AG08395 (cell line): ENCODE measurements around the gene SYVN1.
"Not testable (repeated sequence)": the region's sequence is repeated elsewhere in the genome, so short reads cannot be mapped to it uniquely, and the experiment has no call there.

Experiments
- DNase-seq: peaks from one replicate; pipeline ENCODE4 v3.0.0; 2012; ENCODE audit warnings: mixed read lengths, low spot score

SYVN1 gene

DNA sequence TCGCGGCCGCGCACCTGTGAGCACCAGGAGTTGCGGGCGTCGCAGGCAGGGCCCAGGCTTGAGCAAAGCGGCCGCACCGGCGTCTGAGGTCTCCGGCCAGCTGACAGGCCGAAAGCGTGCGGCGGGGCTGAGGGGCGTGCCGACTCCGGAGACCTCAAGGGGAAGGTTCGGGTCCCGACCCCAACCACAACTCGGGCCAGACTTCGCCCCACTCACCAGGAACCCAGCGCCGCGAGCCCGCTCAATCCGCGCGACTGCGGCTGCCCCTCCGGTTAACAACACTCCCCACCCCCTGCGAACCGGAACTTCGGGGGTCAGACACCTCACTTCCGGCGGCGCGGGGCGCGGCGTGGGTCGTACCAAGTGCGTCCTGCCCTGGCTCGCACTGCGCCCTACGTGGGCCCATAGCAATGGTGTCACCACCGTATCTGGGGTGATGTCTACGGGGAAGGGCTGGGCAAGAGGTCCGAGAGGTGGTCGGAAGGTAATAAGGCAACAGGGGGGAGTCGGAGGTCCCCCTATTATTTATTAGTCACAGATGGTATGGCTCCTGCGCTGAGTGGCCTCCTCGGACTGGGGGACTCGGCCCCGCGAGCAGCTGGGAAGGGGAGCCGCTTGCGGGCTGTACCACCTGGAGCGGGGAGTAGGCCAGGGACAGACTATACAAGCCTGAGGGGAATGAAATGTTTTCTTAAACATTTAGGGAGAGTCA, at the start of gene SYVN1:
Gene SYVN1 (minus strand): TSS at position 280 of the 712 bp plus-strand sequence. CDS start 918 bp downstream, outside the sequence.
- DNase-seq, result peak; percentile 91

DNA sequence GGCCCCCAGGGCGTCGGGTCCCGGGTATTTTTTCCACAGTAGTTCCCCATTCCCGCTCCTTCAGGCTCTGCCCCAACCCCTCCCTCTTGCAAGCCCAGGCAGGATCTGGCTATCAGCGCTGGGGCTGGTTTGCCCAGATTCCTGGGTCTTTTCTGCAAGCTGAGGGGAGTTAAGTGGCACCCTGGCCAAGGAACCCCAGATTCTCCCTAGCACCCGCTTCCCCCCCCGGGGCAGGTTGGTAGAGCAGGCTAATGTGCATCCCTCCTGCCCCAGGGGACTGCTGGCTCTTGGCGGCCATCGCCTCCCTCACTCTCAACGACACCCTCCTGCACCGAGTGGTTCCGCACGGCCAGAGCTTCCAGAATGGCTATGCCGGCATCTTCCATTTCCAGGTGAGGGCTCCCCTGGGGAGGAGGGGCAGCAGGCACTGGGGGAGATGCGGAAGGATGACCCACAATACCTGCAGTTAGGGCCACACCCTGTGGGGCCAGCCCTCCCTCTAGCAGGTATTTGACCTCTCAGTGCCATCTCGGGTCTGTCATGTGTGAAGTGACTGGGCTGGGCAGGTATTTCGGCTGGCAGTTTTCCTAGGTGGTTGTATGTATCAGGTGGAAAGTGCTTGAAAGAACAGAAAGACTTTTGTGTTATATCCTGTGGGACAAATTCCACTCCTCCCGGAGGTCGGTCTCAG, 49.0 kb upstream of the SYVN1 start:
- DNase-seq, result no peak

DNA sequence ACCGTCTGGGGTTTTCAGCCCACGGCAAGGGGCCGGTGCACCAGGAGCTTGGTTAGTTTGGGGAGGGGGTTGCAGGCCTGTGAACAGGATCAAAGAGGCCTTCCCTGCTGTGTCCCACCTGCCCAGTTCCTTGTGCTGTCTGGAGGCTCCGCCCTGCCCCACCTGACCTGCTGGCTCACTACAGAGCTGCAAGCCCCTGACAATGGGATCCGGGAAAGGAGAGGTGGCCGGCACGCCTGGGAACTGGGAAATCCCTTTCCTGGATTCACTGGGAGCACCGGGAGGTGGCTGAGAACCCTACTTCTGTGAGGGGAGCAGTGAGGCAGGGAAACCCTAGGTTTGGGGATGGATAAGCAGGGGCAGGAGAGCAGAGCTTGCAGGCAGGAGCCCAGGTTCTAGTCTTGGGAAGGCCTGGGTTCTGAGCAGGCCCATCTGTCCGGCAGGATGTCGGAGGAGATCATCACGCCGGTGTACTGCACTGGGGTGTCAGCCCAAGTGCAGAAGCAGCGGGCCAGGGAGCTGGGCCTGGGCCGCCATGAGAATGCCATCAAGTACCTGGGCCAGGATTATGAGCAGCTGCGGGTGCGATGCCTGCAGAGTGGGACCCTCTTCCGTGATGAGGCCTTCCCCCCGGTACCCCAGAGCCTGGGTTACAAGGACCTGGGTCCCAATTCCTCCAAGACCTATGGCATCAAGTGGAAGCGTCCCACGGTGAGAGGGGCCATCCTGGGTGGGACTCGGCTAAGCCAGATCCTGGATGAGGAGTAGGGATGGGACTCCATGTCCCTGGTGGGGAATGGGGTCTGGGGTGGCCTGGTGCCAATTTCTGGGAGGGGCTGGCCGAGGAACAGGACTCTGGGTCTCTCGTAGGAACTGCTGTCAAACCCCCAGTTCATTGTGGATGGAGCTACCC, 48.2 kb upstream of the SYVN1 start:
- peak; percentile 26 for DNase-seq

DNA sequence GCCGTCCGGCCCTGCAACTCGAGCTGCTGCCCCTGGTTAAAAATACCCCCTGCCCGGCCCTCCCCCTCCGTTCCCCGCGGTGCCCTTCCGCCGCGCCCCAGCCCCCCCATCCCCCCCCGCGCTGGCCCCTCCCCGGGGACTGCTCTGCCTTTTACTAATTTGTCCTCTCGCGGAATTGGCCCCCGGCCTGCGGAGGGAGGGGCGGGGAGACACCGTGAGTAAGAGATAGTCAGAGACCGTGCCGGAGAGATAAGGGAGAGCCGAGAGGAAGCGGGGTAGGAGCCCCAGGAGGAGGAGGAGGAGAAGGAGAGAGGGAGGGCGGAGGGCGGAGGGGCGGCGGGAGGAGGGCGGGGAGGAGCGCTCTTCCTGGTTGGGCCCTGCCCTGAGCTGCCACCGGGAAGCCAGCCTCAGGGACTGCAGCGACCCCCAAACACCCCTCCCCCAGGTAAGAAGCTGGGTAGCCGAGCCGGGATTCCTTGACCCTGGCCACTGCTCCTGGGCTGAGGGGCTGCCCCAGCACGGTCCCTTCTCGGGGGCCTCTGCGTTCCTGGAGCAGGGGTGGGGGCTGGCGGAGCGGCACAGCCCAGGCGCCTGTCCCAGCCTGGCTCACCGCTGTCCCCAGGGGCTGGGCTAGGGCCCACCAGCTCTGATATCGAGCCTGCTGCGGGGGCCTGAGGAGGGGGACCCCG, 47.4 kb upstream of the SYVN1 start, which contains the start of gene CAPN1:
Gene CAPN1 (plus strand): TSS at position 360 of the 689 bp plus-strand sequence. CDS start 774 bp downstream, outside the sequence.
- DNase-seq, result peak; percentile 85

DNA sequence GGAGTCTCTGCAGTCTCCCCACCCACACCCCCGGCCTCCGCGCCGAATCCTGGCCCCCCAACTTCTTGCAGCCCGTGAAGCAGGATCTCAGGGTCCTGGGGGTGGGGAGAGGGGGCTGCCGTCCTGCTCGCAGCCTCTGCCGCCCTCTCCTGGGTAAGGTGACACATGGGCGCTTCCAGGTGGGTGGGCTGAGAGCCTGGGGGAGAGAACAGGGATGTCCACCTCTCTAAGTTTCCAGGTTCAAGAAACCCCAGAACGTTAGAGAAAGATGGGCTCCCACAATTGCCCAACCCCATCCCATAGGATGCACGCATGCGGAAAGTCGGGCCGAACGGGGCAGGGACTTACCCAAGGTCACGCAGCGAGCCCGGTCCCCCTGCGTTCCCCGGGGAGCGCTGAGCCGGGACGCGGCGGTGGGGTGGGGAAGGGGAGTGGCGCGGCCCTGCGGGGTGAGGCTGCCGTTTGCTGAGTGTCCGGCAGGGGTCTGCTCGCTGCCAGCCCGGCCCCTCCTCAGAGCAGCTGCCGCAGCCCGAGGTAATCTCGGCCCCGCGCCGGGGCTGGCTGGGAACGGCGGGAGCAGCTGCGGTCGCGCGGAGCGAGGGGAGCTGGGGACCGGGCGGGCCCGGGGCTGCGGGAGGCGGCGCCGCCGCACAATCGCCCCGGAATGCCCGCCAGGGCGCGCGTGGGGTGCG, 46.7 kb upstream of the SYVN1 start:
- peak; percentile 73 for DNase-seq

DNA sequence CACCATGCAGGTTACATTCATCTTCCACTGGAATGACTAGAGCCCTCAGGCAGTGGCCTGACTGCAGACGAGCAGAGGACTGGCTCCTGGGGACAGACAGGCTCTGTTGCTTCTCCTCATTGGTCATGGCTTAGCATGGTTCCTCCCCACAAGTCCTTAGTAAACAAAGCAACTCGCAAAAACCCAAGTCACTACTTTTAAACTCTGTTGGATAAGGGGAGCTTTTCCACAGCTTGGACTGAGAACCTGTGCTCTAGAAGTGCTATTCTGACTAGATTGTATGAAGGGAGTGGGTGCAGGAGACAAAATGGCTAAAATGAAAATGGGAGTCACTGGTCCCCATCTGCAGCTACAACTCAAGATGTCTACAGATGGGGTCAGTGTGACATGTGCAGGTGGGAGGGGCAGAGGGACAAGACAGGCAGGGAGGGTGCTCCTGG, 40.3 kb upstream of the SYVN1 start:
- DNase-seq, result not testable (repeated sequence)

DNA sequence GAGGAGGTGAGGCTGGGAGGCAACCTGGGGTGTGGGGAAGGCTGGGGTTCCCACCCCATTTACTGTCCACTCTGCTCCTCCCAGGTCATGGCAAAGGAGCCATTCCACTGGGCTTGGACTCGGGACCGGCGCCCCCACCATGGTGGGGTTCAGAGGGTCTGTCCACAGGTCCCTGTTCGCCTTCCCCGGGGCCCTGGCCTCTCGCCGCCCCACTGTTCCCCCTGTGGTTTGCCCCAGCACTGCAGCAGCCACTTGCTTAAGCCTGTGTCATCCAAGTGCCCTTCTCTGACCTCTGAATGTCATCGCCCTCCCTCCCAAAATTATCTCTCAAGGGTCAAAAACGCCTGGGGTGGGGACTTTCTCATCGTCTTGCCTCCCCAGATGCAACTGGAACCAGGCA, 38.3 kb upstream of the SYVN1 start:
- DNase-seq, result no peak

DNA sequence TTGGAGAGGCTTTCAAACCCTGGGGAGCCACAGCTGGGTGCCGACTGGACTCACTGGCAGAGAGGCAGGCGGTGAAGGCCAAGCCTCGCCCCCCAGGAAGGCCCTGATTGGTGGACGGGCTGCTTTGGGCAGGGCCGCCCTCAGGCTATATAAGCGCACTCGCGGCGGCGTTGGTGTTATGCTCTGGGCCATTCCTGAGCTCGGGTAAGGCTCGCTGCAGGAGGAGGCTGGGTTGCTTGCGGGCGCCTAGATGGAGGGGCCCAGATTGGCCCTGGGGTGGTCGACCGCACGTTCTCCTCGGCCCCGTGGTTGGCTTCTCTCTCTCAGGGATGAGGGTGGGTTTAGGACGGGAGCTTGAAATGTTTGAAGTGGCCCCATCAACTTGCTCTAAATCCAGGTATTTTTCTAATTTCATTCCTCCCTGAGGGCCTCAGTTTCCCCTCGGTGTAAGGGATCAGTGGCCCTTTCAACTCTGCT, 35.8 kb upstream of the SYVN1 start, which contains the start of gene SPDYC:
Gene SPDYC (plus strand): TSS at position 176 of the 477 bp plus-strand sequence. CDS start 1,125 bp downstream, outside the sequence.
- no peak for DNase-seq

DNA sequence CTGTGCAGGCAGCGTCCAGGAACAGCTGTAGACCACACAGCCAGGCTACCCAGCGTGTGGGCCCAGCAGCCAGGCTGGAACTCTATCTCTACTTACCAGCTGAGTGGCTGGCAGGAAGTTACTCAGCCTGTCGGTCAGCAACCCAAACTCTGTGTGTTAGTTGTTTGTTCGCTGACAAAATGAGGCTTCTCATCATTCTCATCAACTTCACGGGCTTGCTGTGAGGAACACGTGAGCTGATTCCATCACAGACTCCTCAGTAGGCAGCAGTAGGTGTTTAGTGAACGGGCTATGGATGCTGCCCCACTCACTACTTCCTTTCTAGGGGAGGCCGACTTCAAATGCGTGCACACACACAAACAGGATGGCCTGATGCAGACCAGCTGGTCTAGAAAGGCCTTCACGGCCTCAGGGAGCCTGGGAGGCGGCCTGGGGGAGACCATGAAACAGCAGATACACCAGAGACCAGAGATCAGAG, 34.9 kb upstream of the SYVN1 start:
- no peak for DNase-seq

DNA sequence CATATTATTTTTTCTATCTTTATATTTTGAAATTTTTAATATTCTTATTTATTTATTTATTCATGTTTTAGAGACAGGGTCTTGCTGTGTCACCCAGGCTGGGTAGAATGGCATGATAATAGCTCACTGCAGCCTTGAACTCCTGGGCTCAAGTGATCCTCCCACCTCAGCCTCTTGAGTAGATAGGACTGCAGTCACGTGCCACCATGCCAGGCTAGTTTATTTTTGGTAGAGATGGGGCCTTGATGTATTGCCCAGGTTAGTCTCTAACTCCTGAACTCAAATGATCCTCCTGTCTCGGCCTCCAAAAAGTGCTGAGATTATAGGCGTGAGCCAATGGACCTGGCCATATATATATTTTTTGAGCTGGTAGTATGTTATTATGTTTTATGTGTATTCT, 33.3 kb upstream of the SYVN1 start:
- no peak for DNase-seq

DNA sequence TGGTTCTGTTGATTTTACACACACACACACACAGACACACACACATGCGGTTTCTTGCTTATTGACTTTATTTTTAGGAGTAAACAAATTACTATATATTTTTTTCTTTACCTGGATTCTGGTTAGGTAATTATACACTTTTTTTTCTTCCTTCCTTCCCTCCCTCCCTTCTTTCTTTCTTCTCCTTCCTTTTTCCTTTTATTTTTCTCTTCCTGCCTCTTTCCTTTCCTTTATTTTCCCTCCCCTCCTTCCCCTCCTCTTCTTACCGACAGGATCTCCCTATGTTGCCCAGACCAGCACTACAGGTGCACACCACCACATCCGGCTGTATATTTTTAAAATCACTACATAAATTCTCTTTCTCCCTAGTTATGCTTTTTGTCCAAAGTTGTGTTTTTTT, 32.6 kb upstream of the SYVN1 start:
- no peak for DNase-seq

DNA sequence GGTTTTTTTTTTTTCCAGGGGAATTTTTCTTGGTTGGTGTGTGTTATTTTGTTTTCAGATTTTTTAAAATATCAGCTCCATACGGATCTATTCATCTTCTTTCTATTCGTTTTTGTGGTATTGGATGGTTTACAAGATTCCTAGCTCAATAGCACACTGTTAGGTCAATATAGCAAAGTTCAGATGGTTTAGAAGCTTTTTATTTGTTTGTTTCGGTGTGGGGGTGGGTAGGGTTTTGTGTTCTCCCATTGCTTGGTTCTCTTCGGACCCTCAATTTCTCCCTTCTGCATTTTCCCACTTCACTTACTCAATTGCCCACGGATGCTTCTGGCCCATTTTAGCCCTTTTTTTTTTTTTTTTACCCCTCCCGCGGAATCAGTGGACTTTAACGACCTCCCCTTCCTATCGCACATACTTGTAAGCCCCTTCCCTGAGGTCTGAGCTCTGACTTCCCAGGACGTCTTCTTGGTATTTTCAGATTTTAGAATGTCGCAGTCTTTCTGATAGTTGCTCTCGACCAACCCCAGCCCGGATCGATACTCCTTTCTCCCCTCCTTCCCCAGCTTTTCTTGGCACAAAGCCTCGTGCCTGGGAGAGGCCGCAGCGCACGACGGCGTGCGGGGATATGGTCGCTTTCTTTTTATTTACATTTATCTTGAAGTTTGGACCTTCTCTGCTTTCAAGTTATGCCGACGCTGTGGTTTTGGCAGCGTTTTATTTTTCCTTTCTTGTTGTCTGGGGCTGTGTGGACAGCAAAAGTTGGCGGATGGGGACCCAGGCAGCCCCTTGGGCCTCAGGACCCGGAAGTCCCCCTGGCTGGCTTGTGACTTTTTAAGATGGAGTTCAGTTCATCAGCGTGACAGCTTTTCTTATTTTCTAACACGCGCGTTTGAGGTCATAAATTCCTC, 31.3 kb upstream of the SYVN1 start:
- DNase-seq, result no peak

DNA sequence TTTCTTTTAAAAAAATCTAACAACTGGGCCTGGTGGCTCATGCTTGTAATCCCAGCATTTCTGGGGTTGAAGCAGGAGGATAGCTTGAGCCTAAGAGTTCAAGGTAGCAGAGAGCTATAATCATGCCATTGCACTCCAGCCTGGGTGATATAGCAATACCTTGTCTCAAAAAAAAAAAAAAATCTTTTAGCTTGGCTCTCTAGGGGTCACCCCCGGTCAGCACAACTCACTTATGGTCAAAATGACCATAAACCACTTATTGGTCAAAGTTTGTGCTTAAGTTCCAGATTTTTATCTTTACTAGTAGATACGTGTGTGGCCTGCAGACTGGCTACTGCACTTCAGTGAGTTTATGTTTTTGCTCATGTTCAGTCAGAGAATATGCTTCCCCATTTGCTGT, 29.4 kb upstream of the SYVN1 start:
- DNase-seq, result no peak

DNA sequence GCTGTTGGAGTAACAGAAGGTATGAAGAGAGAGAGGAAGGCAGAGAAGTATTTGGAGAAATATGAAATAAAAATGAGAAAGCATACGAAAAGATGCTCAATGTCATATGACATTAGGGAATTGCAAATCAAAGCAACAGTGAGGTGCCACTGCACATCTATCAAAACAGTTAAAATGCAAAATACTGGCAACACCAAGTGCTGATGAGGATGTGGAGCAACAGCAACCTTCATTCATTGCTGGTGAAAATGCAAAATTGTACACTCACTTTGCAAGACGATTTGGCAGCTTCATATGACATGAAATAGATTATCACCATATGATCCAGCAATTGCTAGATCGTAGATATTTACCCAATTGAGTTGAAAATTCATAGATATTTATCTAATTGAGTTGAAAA, 26.3 kb upstream of the SYVN1 start:
- DNase-seq, result no peak

DNA sequence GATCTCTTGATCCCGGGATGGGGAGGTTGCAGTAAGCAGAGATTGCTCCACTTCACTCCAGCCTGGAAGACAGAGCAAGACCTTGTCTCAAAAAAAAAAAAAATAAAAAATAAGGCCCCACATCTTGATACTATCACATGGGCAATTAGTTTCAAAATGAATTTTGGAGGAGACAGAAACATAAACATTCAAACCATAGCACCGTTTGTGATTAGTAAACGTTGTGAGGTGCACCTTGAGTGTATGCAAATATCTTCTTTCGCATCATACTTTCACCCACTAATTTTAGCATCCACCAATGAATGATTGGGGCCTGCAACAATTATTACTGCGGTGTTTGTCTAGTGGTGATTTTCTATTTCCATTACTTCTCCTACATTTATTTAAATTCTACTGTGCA, 24.7 kb upstream of the SYVN1 start:
- DNase-seq, result no peak

DNA sequence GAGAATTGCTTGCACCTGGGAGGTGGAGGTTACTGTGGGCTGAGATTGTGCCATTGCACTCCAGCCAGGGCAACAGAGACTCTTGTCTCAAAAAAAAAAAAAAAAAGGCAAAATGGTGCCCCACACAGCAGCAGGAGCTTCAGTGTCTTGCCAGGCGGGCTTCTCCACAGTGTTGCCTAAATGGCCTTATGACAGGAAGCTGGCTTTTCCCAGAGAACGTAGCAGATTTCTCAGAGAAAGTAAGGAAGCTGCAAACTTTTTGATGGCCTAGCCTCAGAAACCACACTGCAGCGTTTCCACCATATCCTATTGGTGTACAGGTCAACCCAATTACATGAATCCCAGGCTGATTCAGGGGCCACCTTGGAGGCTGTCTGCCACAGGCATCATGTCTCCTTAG, 23.0 kb upstream of the SYVN1 start:
- DNase-seq, result no peak

DNA sequence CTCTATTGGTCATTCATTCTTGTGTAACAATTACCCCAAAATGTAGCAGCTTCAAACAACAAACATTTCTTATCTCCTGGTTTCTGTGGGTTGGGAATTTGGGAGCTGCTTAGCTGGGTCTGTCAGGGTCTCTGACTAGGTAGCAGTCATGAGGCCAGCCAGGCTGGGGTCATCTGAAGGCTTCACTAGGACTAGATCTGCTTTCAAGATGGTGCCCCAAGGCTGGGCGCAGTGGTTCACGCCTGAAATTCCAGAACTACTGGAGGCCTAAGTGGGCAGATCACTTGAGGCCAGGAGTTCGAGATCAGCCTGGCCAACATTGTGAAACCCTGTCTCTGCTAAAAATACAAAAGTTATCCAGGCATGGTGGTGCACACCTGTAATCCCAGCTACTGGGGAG, 22.6 kb upstream of the SYVN1 start:
- no peak for DNase-seq

DNA sequence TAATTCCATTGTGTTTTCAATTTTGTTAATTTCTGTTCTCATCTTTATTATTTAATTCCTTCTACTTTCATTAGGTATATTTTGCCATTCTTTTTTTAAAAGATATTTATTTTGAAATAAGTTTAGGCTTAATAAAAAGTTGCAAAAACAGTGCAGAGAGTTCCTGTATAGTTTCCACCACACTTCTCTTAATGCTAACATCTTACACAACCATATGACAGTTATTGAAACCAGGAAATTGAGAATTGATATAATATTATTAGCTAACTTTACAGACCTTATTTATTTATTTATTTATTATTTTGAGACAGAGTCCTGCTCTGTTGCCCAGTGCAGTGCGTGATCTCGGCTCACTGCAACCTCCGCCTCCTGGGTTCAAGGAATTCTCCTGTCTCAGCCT, 21.9 kb upstream of the SYVN1 start:
- DNase-seq, result no peak

DNA sequence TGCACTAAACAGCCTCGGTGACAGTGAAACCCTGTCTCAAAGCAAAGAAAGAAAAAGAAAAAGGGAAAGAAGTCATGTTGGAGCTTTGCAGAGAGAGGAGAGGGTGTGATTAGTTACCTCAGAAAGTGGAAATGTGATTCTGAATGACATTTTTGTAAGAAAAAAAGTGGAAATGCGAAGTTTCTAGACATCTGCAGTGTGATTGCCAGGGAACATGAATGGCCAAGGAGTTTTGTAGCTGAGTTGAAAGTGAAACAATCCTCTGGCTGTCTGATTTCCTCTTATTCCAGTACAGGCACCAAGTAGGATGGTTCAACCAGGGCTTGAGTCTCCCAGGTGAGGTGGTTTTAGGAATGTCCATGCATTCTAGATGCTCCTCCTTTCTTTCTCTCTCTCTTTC, 17.8 kb upstream of the SYVN1 start:
- no peak for DNase-seq
